HG02870 (cell line): ENCODE results near the gene ACAT1.
"Not testable (repeated sequence)": the region's sequence is repeated elsewhere in the genome, so short reads cannot be mapped to it uniquely, and the experiment has no call there.

Experiments
- ATAC-seq: cut with Tn5 transposase; IDR thresholded peaks from one replicate; pipeline ENCODE4 v1.9.1; 2021; ENCODE audit warnings: mild to moderate bottlenecking, moderate library complexity; ENCODE audit not compliant: unreplicated experiment

The ACAT1 gene

DNA sequence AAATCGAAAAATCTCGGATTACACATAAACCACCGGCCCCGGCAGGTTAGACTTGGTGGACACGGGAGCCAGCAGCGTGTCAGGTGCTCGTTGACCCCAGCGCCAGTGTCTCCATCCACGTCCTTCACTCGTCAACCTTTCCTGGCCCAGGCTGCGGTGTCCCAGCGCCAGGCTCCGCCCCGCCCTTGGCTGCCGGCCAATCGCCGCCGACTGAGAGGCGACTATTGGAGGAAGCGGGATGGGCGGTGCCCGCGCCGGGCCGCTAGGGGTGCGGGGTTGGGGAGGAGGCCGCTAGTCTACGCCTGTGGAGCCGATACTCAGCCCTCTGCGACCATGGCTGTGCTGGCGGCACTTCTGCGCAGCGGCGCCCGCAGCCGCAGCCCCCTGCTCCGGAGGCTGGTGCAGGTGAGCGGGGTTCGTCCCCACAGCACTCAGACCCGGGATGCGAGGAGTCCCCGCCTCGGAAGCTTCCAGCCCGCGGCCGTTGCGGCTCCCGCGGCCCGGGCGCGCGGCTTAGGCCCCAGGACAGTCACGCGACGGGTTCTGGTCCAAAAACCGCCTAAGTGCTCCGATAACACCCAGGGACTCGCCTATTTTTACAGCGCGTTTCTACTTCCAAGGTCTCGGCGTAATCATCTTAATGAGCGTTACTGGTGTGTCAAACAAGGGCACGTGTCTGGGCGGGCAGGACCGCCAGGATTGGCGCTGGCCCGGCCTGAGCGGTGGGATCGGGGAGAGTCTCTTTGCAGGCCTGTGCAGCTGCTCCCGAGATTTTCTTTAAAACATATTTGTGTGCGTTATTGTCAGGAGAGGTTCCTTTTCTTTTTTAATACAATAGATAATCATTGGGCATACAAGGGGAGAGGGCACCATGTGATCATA, at the start of gene ACAT1:
Gene ACAT1 (plus strand): TSS at position 294 of the 882 bp plus-strand sequence. CDS start 40 bp downstream, at position 334.
- ATAC-seq, result peak; percentile 93

DNA sequence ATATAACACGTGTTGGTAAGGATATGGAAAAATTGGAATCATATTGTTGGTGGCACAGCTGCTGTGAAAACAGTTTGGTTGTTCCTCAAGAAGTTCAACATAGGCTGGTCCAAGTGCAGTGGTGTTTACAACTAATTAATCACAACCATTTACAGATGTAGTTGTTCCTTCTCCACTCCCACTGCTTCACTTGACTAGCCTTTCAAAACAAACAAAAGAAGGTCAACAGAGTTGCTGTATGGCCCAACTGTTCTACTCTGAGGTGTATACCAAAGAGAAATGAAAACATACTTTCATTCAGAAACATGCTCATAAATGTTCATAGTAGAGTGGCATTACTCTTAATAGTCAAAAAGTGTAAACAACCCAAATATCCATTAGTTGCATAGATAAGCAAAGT, 36.6 kb upstream of the ACAT1 start:
- ATAC-seq, result no peak

DNA sequence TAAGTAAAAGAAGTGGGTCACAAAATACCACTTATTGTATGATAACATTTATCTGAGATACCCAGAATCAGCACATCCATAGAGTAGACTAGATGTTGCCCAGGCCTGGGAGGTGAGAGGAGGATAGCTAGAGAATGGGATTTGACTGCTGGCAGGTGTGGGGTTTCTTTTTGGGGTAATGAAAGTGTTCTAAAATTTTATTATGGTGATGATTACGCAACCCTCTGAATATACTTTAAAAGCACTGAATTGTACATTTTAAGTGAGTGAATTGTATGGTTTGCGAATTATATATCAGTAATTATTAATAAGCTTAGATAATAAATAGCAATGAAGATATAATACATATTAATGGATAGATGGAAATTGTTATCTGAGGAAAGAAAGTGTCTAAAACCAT, 35.7 kb upstream of the ACAT1 start:
- ATAC-seq, result no peak

DNA sequence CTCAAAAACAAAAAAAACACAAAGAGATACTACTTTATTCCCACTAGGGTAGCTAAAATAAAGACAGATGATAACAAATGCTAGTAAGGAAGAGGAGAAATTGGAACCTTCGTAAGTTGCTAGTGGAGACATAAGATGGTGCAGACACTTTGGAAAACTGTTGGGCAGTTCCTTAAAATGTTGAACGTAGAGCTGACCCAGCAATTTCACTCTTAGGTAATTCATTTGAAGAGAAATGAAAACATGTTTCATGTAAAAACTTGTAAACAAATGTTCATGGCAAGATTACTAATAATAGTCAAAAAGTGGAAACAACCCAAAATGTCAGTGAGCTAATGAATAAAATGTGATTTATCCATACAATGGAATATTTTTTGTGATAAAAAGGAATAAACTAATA, 29.2 kb upstream of the ACAT1 start:
- ATAC-seq, result no peak

- ATAC-seq, result no peak
Observed at GRCh38 chr11:108093128-108093904, 28.1 kb upstream of the ACAT1 start.

DNA sequence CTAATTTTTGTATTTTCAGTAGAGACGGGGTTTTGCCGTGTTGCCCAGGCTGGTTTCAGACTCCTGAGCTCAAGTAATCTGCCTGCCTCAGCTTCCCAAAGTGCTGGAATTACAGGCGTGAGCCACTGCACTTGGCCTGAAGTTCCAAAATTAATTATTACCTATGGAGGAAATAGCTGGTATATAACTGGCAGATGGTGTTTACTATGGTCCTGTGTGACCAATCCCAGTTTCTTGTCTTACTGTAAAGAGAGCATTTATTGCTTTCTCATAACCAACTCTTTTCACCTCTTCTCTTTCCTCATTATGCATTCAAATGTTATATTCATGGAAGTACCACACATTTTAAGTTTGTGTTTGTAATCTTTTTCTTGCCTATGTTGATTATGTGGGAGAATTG, 24.2 kb upstream of the ACAT1 start:
- ATAC-seq, result no peak

DNA sequence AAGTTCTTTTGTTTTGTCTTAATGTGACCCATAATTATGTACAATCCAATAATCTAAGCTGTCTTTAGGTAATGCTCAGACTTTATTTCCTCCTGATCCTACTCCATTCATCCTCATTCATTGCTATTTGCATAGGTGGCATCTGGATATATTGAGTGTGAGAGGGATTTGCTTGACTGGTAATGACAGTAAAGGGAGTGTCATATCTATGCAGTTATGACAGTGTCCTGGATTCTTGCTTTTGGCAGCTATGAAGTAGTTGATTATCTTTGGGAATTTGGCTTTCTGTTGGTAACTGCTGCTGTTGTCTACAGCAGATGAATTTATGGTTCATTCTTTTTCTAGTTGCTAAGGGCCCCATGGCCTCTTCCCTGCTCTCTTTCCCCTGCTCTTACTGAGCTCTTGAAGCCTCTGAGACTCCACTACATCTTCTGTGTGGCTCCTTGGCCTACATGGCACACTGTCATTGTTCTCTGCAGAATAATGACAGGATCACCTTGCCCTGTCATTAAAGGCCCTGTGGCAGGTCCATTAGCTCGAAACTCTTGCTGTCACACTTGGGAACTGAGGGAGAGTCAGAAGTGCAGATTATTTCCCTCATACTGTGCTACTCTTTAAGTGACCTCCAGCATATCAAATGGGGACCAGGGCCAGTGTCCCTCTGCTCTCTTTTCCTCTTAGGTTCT, 20.1 kb upstream of the ACAT1 start:
- ATAC-seq, result no peak

DNA sequence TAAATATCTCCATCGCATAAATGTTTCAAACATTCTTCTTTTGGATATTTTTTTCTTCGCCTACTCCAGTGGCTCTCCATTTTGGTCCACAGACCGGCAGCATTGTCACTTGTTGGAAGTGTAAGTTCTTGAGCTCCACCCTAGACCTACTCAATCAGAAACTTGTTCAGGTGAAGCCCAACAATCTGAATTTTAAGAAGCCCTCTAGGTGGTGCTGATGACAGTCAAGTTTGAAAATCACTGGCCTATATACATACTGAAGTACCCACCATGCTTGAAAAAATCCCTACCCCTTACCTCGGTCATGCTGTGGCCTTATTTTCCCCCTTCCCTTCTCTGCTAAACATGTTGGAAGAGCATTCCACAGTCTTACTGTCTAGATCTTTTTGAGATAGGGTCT, 10.2 kb upstream of the ACAT1 start:
- no peak for ATAC-seq

DNA sequence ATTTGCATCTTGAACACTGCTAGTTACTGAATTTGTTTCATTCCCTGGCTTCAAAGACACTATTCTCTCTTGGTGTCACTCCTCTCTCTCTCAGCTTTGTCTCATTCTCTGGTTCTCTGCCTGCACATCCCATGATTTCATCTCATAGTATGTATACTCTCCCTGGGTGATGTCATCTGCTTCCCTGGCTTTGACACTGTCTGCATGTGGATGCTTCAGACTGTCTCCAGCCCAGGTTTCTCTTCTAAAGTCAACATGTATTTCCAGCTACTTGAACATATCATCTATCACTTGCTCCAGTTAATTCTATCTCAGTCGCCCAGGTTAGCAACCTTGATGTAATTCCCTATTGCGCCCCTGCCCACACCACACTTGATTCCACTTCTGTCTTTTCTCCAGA, 9.3 kb upstream of the ACAT1 start:
- ATAC-seq, result no peak

GRCh38 chr11:108115500-108116140, 5.7 kb upstream of the ACAT1 start:
- no peak for ATAC-seq

DNA sequence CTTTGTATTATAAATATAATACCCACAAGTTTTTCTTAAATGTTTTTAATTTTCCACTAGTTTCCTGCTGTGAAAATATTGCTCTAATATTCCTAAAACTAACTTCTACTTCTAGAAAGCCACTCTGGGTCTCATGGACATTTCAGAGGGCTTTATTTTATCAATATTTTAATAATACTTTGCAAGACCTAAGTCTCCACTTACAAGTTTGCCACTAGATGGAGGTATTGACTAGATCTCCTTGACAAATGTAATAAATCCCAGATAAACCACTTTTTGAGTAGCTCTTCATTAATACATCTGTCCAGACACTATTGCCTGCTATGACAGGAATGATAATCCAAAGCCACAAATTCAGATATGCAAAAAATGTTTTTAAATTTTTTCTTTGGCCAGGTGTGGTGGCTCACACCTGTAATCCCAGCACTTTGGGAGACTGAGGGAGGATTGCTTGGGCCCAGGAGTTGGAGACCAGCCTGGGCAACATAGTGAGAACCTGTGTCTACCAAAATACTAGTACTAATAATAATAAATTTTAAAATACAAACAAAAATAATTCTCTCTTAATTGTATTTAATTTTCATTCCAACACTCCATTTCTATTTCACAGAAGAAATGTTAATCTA, 3.5 kb upstream of the ACAT1 start:
- ATAC-seq, result no peak

GRCh38 chr11:108120936-108121273, 462 bp upstream of the ACAT1 start:
- peak; percentile 15 for ATAC-seq

DNA sequence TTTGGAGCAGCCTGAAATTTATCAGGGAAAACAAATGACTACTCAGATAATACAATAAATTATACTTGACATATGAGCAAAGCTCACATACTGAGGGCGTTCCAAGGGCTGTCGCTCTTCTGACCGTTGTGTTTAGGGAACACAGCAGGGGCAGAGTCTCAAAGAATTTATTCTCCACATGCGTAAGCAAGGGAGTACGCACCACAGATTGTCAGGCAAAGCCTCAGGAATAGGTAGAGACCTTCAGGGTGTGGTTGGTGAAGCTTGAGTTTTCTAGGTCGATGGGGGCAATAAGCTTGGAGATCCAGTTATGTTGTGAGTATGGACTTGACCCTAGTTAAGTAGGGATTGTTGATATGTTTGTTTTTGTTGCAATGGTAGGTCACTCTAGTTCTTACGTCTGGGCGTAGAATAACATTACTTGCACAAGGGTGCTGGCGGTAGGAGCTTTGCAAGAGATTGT, 830 bp downstream of the ACAT1 start:
- ATAC-seq, result no peak

DNA sequence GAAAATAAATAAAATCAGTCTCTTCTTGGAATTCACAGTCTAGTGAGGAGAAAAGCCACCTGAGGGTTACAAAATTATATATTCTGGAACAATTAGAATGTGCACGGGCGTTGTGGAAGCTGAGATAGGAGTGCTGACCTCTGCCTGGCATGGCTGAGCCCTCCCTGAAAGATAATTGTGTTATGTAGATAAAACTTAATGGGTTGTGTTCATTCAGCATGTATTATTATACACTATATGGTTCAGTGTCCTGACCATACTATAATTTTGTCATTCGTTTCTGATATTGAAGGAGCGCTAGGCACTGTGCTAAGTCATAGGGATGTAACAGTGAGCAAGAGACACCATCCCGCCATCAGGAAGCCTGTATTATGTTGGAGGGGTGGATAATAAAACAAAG, 3.7 kb downstream of the ACAT1 start:
- no peak for ATAC-seq

DNA sequence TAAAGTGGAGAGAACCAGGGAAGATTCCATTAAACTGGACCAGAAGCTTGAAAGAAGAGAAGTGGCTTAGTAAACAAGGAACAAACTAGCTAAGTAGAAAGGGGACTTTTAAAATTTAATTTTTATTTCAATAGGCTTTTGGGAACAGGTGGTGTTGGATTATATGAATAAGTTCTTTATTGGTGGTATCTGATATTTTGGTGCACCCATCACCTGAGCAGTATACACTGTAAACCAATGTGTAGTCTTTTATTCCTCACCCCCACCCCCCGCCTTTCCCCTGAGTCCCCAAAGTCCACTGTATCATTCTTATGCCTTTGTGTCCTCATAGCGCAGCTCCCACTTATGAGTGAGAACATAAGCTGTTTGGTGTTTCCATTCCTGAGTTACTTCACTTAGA, 7.4 kb downstream of the ACAT1 start:
- ATAC-seq, result no peak

DNA sequence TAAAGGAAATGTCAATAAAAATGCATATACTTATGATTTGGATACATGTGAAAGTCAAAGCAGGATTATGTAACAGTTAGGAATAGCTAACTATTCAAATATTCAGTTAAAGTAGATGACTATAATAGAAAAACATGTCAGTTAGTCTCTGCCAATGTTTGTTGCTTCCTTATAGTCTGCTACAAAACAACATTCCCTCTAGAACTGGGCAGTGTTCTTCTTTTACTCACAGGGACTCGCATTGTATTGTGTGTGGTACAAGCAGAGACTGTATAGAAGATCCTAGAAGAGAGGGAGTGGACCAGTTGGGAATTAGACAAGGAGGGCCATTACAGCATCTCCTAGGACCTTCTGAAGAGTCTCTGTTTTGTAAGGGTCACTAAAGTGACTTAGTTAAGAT, 10.6 kb downstream of the ACAT1 start:
- no peak for ATAC-seq

GRCh38 chr11:108132993-108133538, 11.7 kb downstream of the ACAT1 start:
- not testable (repeated sequence) for ATAC-seq

GRCh38 chr11:108135845-108136544, 14.6 kb downstream of the ACAT1 start:
- ATAC-seq, result peak; percentile 48

DNA sequence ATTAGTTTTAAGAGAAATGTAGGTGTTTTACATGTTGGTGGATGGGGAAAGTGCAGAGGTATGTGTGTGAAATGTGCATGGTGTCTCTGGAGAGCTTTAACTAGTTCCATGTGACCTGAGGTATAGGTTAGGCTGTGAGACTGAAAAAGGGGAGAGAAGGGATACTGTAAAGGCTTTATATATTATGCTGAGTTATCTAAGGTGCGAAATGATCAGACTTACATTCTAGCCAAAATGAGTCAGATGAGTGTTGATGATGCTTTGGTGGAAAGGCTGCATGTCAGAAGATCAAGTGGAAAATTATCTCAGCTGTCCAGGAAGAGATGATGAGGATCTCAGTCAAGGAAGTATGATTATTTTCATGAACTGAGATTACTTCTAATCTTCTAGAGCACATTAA, 15.8 kb downstream of the ACAT1 start:
- no peak for ATAC-seq

GRCh38 chr11:108142304-108142703, 20.9 kb downstream of the ACAT1 start:
- ATAC-seq, result no peak
